DOHH2 (cell line): ENCODE results near the gene CAPZB.

Experiments
- EZH2phosphoT487 ChIP-seq: fragments of 200-600 bp; sonication (generic); IDR thresholded peaks from 2 replicates; pipeline ENCODE4 v1.6.1; 2017; ENCODE audit warnings: borderline replicate concordance, mild to moderate bottlenecking, antibody characterized with exemption, low read length, moderate library complexity, mixed read lengths
- TF ChIP-seq, protein P1 (sequence below): fragments of 200-600 bp; sonication (generic); IDR thresholded peaks from one replicate; pipeline ENCODE4 v1.5.1; 2014; ENCODE audit warnings: antibody characterized with exemption, mild to moderate bottlenecking, low read depth, low read length; ENCODE audit not compliant: poor library complexity, severe bottlenecking

DNA sequence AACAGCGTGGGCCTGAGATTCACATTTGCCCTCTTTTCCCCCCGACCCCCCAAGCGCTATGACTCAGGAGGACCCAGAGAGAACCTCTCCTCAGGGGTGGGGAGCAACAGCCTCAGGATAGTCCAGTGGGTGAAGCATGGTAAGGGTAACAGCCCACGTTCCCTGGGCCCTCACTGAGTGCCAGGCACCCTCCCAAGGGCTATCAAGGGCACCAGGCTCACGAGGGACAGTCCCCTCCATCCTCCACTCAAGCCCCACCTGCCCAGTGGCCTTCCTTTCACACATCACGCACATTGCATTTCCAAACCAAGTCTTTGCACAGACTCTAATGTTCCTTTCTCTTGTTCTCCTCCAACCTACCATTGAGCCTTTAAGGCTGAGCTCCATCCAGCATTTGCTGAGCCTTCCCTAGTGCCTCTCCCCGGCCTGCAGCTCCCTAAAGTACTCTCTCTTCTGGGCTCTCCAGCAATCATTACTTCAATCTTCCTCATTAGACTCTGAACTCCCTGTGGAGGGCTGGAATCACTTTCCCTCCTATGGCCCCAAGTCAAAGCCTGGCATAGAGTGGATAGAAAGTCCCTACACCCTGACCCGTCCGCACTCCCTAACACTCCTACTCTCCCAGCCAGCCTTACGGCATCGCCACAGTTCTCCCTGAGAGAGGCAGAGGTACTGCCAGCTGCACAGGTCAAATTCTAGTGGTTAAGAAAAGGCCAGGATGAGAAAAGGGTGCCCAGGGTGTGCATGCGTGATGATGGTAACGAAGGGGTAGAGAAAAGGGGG lies 174.4 kb downstream of the CAPZB start:
- TF ChIP-seq, protein P1, sequence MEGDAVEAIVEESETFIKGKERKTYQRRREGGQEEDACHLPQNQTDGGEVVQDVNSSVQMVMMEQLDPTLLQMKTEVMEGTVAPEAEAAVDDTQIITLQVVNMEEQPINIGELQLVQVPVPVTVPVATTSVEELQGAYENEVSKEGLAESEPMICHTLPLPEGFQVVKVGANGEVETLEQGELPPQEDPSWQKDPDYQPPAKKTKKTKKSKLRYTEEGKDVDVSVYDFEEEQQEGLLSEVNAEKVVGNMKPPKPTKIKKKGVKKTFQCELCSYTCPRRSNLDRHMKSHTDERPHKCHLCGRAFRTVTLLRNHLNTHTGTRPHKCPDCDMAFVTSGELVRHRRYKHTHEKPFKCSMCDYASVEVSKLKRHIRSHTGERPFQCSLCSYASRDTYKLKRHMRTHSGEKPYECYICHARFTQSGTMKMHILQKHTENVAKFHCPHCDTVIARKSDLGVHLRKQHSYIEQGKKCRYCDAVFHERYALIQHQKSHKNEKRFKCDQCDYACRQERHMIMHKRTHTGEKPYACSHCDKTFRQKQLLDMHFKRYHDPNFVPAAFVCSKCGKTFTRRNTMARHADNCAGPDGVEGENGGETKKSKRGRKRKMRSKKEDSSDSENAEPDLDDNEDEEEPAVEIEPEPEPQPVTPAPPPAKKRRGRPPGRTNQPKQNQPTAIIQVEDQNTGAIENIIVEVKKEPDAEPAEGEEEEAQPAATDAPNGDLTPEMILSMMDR: no peak
- TF ChIP-seq EZH2phosphoT487: no peak
